Trophoblast cell (in vitro differentiated cells and primary cell): ENCODE results near the gene CACNA2D3.
"Not testable (repeated sequence)": the region's sequence is repeated elsewhere in the genome, so short reads cannot be mapped to it uniquely, and the experiment has no call there.

Experiments used
- DNase-seq, 2 donors: peaks; one replicate each; pipeline ENCODE4 v3.0.0-alpha.2; 2016
- H2AFZ ChIP-seq: 2 replicates; pipeline ENCODE4 v1.6.1; 2013; ENCODE audit warnings: low read length, moderate library complexity, mild to moderate bottlenecking; ENCODE audit not compliant: insufficient read depth, poor library complexity
- H2AK5ac ChIP-seq: 2 replicates; pipeline ENCODE4 v1.6.1; 2013; ENCODE audit warnings: mild to moderate bottlenecking, low read length
- H2BK120ac ChIP-seq: 2 replicates; pipeline ENCODE4 v1.6.1; 2013; ENCODE audit warnings: low read length, mild to moderate bottlenecking, moderate library complexity; ENCODE audit not compliant: insufficient read depth, poor library complexity
- H2BK12ac ChIP-seq: 2 replicates; pipeline ENCODE4 v1.6.1; 2013; ENCODE audit warnings: mild to moderate bottlenecking, low read length, moderate library complexity
- H2BK5ac ChIP-seq: 2 replicates; pipeline ENCODE4 v1.6.1; 2013; ENCODE audit warnings: low read length, low read depth, moderate library complexity, mild to moderate bottlenecking; ENCODE audit not compliant: poor library complexity
- H3K14ac ChIP-seq: 2 replicates; pipeline ENCODE4 v1.6.1; 2013; ENCODE audit warnings: mild to moderate bottlenecking, low read length
- H3K18ac ChIP-seq: 2 replicates; pipeline ENCODE4 v1.6.1; 2013; ENCODE audit warnings: mild to moderate bottlenecking, low read length
- H3K23ac ChIP-seq: 2 replicates; pipeline ENCODE4 v1.6.1; 2013; ENCODE audit warnings: low read length
- H3K27ac ChIP-seq: 2 replicates; pipeline ENCODE4 v1.5.1; 2013; ENCODE audit warnings: low read depth, mild to moderate bottlenecking, inconsistent platforms, low read length, moderate library complexity
- H3K27me3 ChIP-seq: 2 replicates; pipeline ENCODE4 v1.6.1; 2013; ENCODE audit warnings: inconsistent platforms, mild to moderate bottlenecking, low read length, moderate library complexity; ENCODE audit not compliant: insufficient read depth
- H3K36me3 ChIP-seq, 2 experiments: 1 replicate in 1 of 2; 2 replicates in 1 of 2; pipeline ENCODE4 v1.6.1; 2013; ENCODE audit warnings: low read length in 2 of 2, mild to moderate bottlenecking in 2 of 2, moderate library complexity in 1 of 2; ENCODE audit not compliant: insufficient read depth in 2 of 2, control insufficient read depth in 1 of 2
- H3K4ac ChIP-seq: 2 replicates; pipeline ENCODE4 v1.6.1; 2013; ENCODE audit warnings: low read depth, mild to moderate bottlenecking, low read length, moderate library complexity
- H3K4me1 ChIP-seq, 2 experiments: 1 replicate in 1 of 2; 2 replicates in 1 of 2; pipeline ENCODE4 v1.6.1; 2013; ENCODE audit warnings: low read length in 2 of 2, mild to moderate bottlenecking in 2 of 2, moderate library complexity in 1 of 2; ENCODE audit not compliant: insufficient read depth in 2 of 2, control insufficient read depth in 1 of 2
- H3K4me2 ChIP-seq: 2 replicates; pipeline ENCODE4 v1.6.1; 2013; ENCODE audit warnings: inconsistent platforms, mild to moderate bottlenecking, low read length, moderate library complexity
- H3K4me3 ChIP-seq: 2 replicates; pipeline ENCODE4 v1.5.1; 2013; ENCODE audit warnings: mild to moderate bottlenecking, low read depth, low read length, inconsistent platforms
- H3K79me1 ChIP-seq: one replicate; pipeline ENCODE4 v1.6.1; 2013; ENCODE audit warnings: low read length
- H3K79me2 ChIP-seq: 2 replicates; pipeline ENCODE4 v1.6.1; 2013; ENCODE audit warnings: low read length, mild to moderate bottlenecking; ENCODE audit not compliant: control insufficient read depth, insufficient read depth, poor library complexity
- H3K9ac ChIP-seq: 2 replicates; pipeline ENCODE4 v1.6.1; 2013; ENCODE audit warnings: mild to moderate bottlenecking, low read length
- H3K9me3 ChIP-seq: 2 replicates; pipeline ENCODE4 v1.6.1; 2013; ENCODE audit warnings: low read depth, mild to moderate bottlenecking, control low read depth, inconsistent platforms, low read length; ENCODE audit not compliant: insufficient read depth
- H4K12ac ChIP-seq: 2 replicates; pipeline ENCODE4 v1.6.1; 2013; ENCODE audit warnings: low read depth, mild to moderate bottlenecking, low read length, moderate library complexity
- H4K8ac ChIP-seq: 2 replicates; pipeline ENCODE4 v1.6.1; 2013; ENCODE audit warnings: low read depth, mild to moderate bottlenecking, low read length, moderate library complexity
- H4K91ac ChIP-seq: one replicate; pipeline ENCODE4 v1.6.1; 2013; ENCODE audit warnings: low read depth, mild to moderate bottlenecking, low read length, moderate library complexity
- WGBS: extraction: QIAGEN DNeasy Blood & Tissue Kit; methylation state at CpG from one replicate; pipeline ENCODE4 v1.1.7; 2013; ENCODE audit warnings: missing lambda C conversion rate; ENCODE audit not compliant: insufficient read length, insufficient coverage; ENCODE audit errors: extremely low coverage; 5-methylcytosine and 5-hydroxymethylcytosine counted together

Gene CACNA2D3

DNA sequence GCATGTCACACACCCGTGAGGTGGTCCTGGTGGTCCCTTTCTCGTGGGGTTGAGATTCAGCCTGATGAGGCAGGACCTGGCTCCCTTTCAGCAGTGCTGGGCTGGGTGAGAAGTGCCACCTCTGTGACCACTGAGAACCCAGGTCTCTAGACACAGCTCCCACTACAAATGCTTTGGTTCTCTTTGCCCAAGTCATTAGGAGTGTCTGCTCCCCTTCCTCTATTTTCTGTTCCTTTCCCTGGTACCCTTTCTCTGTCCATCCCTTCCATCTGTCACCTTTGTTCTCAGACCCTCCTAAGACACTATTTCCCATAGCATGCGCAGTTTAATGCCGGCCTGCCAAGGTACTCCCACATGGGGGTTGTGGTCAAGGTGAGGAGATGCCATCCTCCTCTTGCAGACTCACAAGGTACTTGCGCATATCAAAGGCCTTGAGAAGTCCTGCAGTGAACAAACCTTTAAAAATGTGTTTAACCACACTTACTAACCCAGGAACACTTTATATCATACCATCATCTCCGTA, 507.8 kb downstream of the CACNA2D3 start:
- Histone ChIP-seq H3K23ac (no peak overlapping the region), H3K4me3 (no peak overlapping the region), H3K4ac (no peak overlapping the region), H3K18ac (no peak overlapping the region), H3K27me3 (no peaks in the 10 kb centered on the region), H3K4me1 (peaks cover 5% of the 10 kb centered on the region in 2 experiments), H2BK5ac (no peak overlapping the region), H2BK120ac (no peak overlapping the region), H3K27ac (no peak overlapping the region), H2AFZ (no peak overlapping the region), H3K36me3 (no peaks in the 10 kb centered on the region), H4K91ac (no peak overlapping the region), H3K79me2 (no peaks in the 10 kb centered on the region), H3K4me2 (no peak overlapping the region), H2BK12ac (no peak overlapping the region), H3K9ac (no peak overlapping the region), H2AK5ac (no peak overlapping the region), H3K14ac (no peak overlapping the region), H4K8ac (no peak overlapping the region), H4K12ac (no peak overlapping the region), H3K79me1 (no peaks in the 10 kb centered on the region), H3K9me3 (peaks cover 1% of the 10 kb centered on the region)
- WGBS, result no CpG with 5 or more reads among the region's 6 CpGs
- DNase-seq, result no peak

DNA sequence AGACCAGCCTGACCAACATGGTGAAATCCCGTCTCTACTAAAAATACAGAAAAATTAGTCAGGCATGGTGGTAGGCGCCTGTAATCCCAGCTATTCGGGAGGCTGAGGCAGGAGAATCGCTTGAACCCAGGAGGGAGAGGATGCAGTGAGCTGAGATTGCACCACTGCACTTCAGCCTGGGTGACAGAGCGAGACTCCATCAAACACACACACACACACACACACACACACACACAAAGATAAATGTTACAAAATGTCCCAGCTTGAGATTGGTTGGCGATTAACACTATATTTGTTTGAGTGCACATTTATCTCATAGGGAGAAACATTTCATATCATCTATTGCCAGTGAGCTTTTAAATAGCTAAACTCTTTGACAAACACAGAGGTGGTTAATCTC, 508.6 kb downstream of the CACNA2D3 start:
- H3K4ac ChIP-seq, H2BK12ac ChIP-seq, H4K12ac ChIP-seq, H3K14ac ChIP-seq, H2AK5ac ChIP-seq, H3K27ac ChIP-seq, H3K36me3 ChIP-seq, H3K79me1 ChIP-seq, H3K4me2 ChIP-seq, H3K4me3 ChIP-seq, H4K91ac ChIP-seq, H2BK5ac ChIP-seq, H3K9me3 ChIP-seq, H3K4me1 ChIP-seq, H3K9ac ChIP-seq, H3K23ac ChIP-seq, H3K18ac ChIP-seq, DNase-seq, H2BK120ac ChIP-seq, H3K27me3 ChIP-seq, H2AFZ ChIP-seq, H3K79me2 ChIP-seq, H4K8ac ChIP-seq: not testable (repeated sequence)
- no CpG with 5 or more reads among the region's 6 CpGs for WGBS

DNA sequence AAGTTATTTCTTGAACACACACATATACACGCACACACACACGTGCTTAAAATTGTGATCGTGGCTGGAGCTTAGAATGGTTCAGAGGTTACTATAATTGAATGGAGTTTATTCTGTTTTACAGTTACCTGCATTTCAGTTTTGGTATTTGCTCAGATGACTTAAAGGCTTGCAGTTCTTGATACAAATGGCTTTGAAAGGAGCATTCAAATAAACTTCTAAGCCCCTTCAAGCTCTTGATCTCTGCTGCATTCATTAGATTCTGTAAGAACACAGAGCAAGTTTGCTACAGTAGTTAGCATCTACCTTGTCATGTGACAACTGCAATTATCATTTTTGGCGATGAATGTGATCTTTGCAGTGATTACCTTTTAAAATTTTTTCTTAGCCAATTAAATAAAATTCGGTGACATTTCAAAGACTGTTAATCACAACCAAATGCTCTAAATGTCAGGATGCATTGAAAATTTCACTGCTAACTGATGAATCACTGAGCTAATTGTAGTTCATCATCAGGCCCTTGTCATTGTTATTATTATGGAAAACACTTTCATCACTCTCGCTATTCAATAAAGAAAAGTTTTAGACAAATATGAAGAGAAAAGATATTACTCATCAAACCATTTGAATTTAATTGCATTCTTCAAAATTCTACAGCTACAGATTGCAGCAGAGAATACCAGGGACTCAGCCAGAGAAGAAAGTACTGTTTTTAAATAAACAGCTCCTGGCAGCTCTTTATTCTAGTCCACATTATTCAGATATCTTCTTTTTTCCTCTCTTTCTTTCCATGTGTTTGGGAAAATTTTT, 509.4 kb downstream of the CACNA2D3 start:
- no CpG with 5 or more reads among the region's 6 CpGs for WGBS
- H3K79me1 ChIP-seq, result no peaks in the 10 kb centered on the region
- no peak overlapping the region for H3K23ac ChIP-seq
- DNase-seq, result no peak
- H3K4me1 ChIP-seq, result peaks cover 5% of the 10 kb centered on the region in 2 experiments
- H3K4me3 ChIP-seq, result no peak overlapping the region
- no peak overlapping the region for H2BK12ac ChIP-seq
- no peak overlapping the region for H3K14ac ChIP-seq
- no peak overlapping the region for H2AK5ac ChIP-seq
- H4K91ac ChIP-seq, result no peak overlapping the region
- no peak overlapping the region for H3K4me2 ChIP-seq
- no peak overlapping the region for H3K27ac ChIP-seq
- H3K27me3 ChIP-seq, result no peaks in the 10 kb centered on the region
- no peak overlapping the region for H4K12ac ChIP-seq
- H2BK120ac ChIP-seq, result no peak overlapping the region
- no peaks in the 10 kb centered on the region for H3K36me3 ChIP-seq
- H3K18ac ChIP-seq, result no peak overlapping the region
- no peak overlapping the region for H4K8ac ChIP-seq
- no peaks in the 10 kb centered on the region for H3K79me2 ChIP-seq
- no peak overlapping the region for H3K4ac ChIP-seq
- H3K9ac ChIP-seq, result no peak overlapping the region
- H3K9me3 ChIP-seq, result peaks cover 1% of the 10 kb centered on the region
- H2AFZ ChIP-seq, result no peak overlapping the region
- H2BK5ac ChIP-seq, result no peak overlapping the region

DNA sequence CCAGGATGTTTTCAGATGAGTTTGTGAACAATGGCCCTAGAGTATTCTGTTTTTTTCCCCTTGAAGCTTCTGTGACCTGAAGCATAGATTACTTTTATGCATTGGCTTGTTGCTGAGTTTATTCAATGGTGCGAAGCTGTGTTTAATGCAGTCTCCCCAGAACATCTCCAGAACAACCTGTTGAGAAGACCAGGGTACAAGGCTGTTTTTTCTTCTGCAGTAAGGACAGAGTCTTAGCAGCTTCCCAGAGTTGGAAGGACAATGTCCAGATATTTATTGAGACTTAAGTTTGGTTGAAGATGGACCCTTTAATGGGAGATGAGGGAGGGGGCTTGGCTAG, 509.9 kb downstream of the CACNA2D3 start:
- H2BK5ac ChIP-seq, result no peak overlapping the region
- no peak overlapping the region for H3K18ac ChIP-seq
- no CpG with 5 or more reads among the region's 1 CpG for WGBS
- no peak overlapping the region for H4K12ac ChIP-seq
- H3K9ac ChIP-seq, result no peak overlapping the region
- DNase-seq, result no peak
- H3K9me3 ChIP-seq, result no peaks in the 10 kb centered on the region
- no peak overlapping the region for H2AFZ ChIP-seq
- no peak overlapping the region for H3K14ac ChIP-seq
- H3K79me2 ChIP-seq, result no peaks in the 10 kb centered on the region
- H3K4me3 ChIP-seq, result no peak overlapping the region
- no peak overlapping the region for H2AK5ac ChIP-seq
- no peak overlapping the region for H3K4ac ChIP-seq
- no peak overlapping the region for H3K4me2 ChIP-seq
- H3K36me3 ChIP-seq, result no peaks in the 10 kb centered on the region
- H2BK120ac ChIP-seq, result no peak overlapping the region
- no peak overlapping the region for H3K27ac ChIP-seq
- no peak overlapping the region for H2BK12ac ChIP-seq
- H4K8ac ChIP-seq, result no peak overlapping the region
- H4K91ac ChIP-seq, result no peak overlapping the region
- no peaks in the 10 kb centered on the region for H3K27me3 ChIP-seq
- H3K79me1 ChIP-seq, result no peaks in the 10 kb centered on the region
- peaks cover 5% of the 10 kb centered on the region in 2 experiments for H3K4me1 ChIP-seq
- H3K23ac ChIP-seq, result no peak overlapping the region
